ENCODE data around the gene B4GALT1.
A peak's percentile ranks its signal among the peaks of the same experiment; 100 is the strongest.
"Not testable (repeated sequence)": the region's sequence is repeated elsewhere in the genome, so short reads cannot be mapped to it uniquely, and the experiment has no call there.

The B4GALT1 gene

GRCh38 chr9:33182519-33182918, 15.4 kb upstream of the B4GALT1 start:
- DNase-seq: no peak

GRCh38 chr9:33180526-33181184, 13.5 kb upstream of the B4GALT1 start:
- no peak for DNase-seq

GRCh38 chr9:33178972-33179697, 12.0 kb upstream of the B4GALT1 start:
- no peak for DNase-seq

GRCh38 chr9:33177639-33178038, 10.5 kb upstream of the B4GALT1 start:
- no peak for DNase-seq

GRCh38 chr9:33177086-33177485, 9.9 kb upstream of the B4GALT1 start:
- DNase-seq: no peak

- no peak for DNase-seq
Measured at GRCh38 chr9:33175649-33176325, 8.7 kb upstream of the B4GALT1 start.

- no peak for DNase-seq
Measured at GRCh38 chr9:33172256-33173238, 5.4 kb upstream of the B4GALT1 start.

GRCh38 chr9:33170464-33171415, 3.6 kb upstream of the B4GALT1 start:
- DNase-seq: peak; percentile 44

- DNase-seq: no peak
Measured at GRCh38 chr9:33168941-33169544, 1.9 kb upstream of the B4GALT1 start.

GRCh38 chr9:33167972-33168461, 881 bp upstream of the B4GALT1 start:
- DNase-seq: no peak

- DNase-seq: peak; percentile 30
Measured at GRCh38 chr9:33166231-33167083, 679 bp downstream of the B4GALT1 start.

- no peak for DNase-seq
Measured at GRCh38 chr9:33165263-33166151, 1.6 kb downstream of the B4GALT1 start.

GRCh38 chr9:33164921-33165262, 2.2 kb downstream of the B4GALT1 start:
- not testable (repeated sequence) for DNase-seq

GRCh38 chr9:33164138-33164809, 2.9 kb downstream of the B4GALT1 start:
- no peak for DNase-seq

- no peak for DNase-seq
Measured at GRCh38 chr9:33163433-33164137, 3.6 kb downstream of the B4GALT1 start.

- no peak for DNase-seq
Measured at GRCh38 chr9:33162721-33163311, 4.3 kb downstream of the B4GALT1 start.

- DNase-seq: no peak
Measured at GRCh38 chr9:33161589-33162132, 5.5 kb downstream of the B4GALT1 start.

Data from activated T-cell treated with anti-CD3 and anti-CD28 coated beads, Interleukin-2, amount 50 U/mL, for 1 hour (primary cell).